Stimulated activated CD8-positive, alpha-beta memory T cell treated with anti-CD3 and anti-CD28 coated beads, Interleukin-4, amount 100 ng/mL, for 48 hours (primary cell): ENCODE data around the gene FAT2.
"Not testable (repeated sequence)": the region's sequence is repeated elsewhere in the genome, so short reads cannot be mapped to it uniquely, and the experiment has no call there.

Experiments used
- DNase-seq: peaks from one replicate; pipeline ENCODE4 v3.0.0-alpha.2; 2020

The FAT2 gene

GRCh38 chr5:151611127-151611775 lies 20.1 kb upstream of the FAT2 start:
- no peak for DNase-seq

GRCh38 chr5:151608522-151608921 lies 17.4 kb upstream of the FAT2 start:
- no peak for DNase-seq

- no peak for DNase-seq
Measured at GRCh38 chr5:151607304-151607703, 16.2 kb upstream of the FAT2 start.

- DNase-seq, result no peak
Measured at GRCh38 chr5:151605559-151605958, 14.4 kb upstream of the FAT2 start.

- DNase-seq, result no peak
Measured at GRCh38 chr5:151602806-151603205, 11.7 kb upstream of the FAT2 start.

- no peak for DNase-seq
Measured at GRCh38 chr5:151601391-151601790, 10.3 kb upstream of the FAT2 start.

GRCh38 chr5:151600069-151600665 lies 9.0 kb upstream of the FAT2 start:
- DNase-seq, result no peak

- no peak for DNase-seq
Measured at GRCh38 chr5:151598984-151599383, 7.9 kb upstream of the FAT2 start.

- DNase-seq, result no peak
Measured at GRCh38 chr5:151598549-151598948, 7.4 kb upstream of the FAT2 start.

GRCh38 chr5:151597749-151598148 lies 6.6 kb upstream of the FAT2 start:
- no peak for DNase-seq

- DNase-seq, result no peak
Measured at GRCh38 chr5:151596828-151597539, 5.9 kb upstream of the FAT2 start.

GRCh38 chr5:151595411-151595826 lies 4.3 kb upstream of the FAT2 start:
- no peak for DNase-seq

GRCh38 chr5:151592855-151593408 lies 1.8 kb upstream of the FAT2 start:
- DNase-seq, result no peak

- no peak for DNase-seq
Measured at GRCh38 chr5:151589878-151590570, 1.1 kb downstream of the FAT2 start.

- DNase-seq, result no peak
Measured at GRCh38 chr5:151587796-151588555, 3.2 kb downstream of the FAT2 start.

- no peak for DNase-seq
Measured at GRCh38 chr5:151585970-151586369, 5.2 kb downstream of the FAT2 start.

- DNase-seq, result not testable (repeated sequence)
Measured at GRCh38 chr5:151585344-151585743, 5.8 kb downstream of the FAT2 start.

GRCh38 chr5:151584057-151584937 lies 6.8 kb downstream of the FAT2 start:
- DNase-seq, result no peak

- no peak for DNase-seq
Measured at GRCh38 chr5:151581812-151582583, 9.1 kb downstream of the FAT2 start.

- no peak for DNase-seq
Measured at GRCh38 chr5:151581347-151581746, 9.8 kb downstream of the FAT2 start.

- DNase-seq, result no peak
Measured at GRCh38 chr5:151580858-151581257, 10.3 kb downstream of the FAT2 start.
